Psoas muscle (tissue), 8 donors: ENCODE data around the gene FTH1. TPM values are rescaled to one million over a fixed set of nuclear protein-coding genes. Genes with fewer than 3 reads are reported as not detected.
A peak's percentile ranks its signal among the peaks of the same experiment; 100 is the strongest.

Source experiments
- ATAC-seq, 4 donors: fragments of 200-7000 bp; cut with Tn5 transposase; one replicate each; pipeline ENCODE4 v1.9.1; 2020; ENCODE audit warnings: moderate library complexity in 3 of 4, mild to moderate bottlenecking in 2 of 4
- DNase-seq, 2 donors: peaks; one replicate each; pipeline ENCODE4 v3.0.0-alpha.2; 2020
- H3K27ac ChIP-seq: fragments of 200-600 bp; one replicate; pipeline ENCODE4 v1.8.0; 2022
- H3K27me3 ChIP-seq, 3 donors: fragments of 200-600 bp in 1 of 3; one replicate each; pipeline versions ENCODE4 v1.6.1 to v1.8.0; 2013 to 2022; ENCODE audit warnings: low read length in 2 of 3, mild to moderate bottlenecking in 2 of 3, moderate library complexity in 1 of 3; ENCODE audit not compliant: insufficient read depth in 3 of 3
- H3K36me3 ChIP-seq, 2 donors: fragments of 200-600 bp in 1 of 2; one replicate each; pipeline versions ENCODE4 v1.6.1 to v1.8.0; 2013 to 2022; ENCODE audit warnings: low read depth in 1 of 2, mild to moderate bottlenecking in 1 of 2, moderate library complexity in 1 of 2; ENCODE audit not compliant: insufficient read depth in 1 of 2
- H3K4me1 ChIP-seq: fragments of 200-600 bp; one replicate; pipeline ENCODE4 v1.8.0; 2022
- H3K4me3 ChIP-seq: fragments of 200-600 bp; one replicate; pipeline ENCODE4 v1.8.0; 2022; ENCODE audit warnings: mild to moderate bottlenecking
- H3K9me3 ChIP-seq: fragments of 200-600 bp; one replicate; pipeline ENCODE4 v1.8.0; 2022
- CTCF ChIP-seq: fragments of 200-600 bp; IDR thresholded peaks from one replicate; pipeline ENCODE4 v1.8.0; 2022; ENCODE audit warnings: antibody characterized with exemption
- WGBS, 3 donors: extraction: QIAGEN DNeasy Blood & Tissue Kit; methylation state at CpG; one replicate each; pipeline versions ENCODE4 v1.1.6 to v1.1.7; 2013; 5-methylcytosine and 5-hydroxymethylcytosine counted together
- intact Hi-C, 2 donors: fragments of 100-400 bp; cut with DNase I; formaldehyde crosslinking; loops; one replicate each; pipeline versions ENCODE4 v1.11.0 to v1.14.2; 2022
- polyA plus RNA-seq, 3 donors: library from polyadenylated mRNA; stranded (reverse); fragments of 200-250 nt; gene quantifications; one replicate each; pipeline ENCODE4 v1.2.3, GENCODE V29; 2013
- total RNA-seq, 4 donors: library from RNA; stranded (reverse); fragmentation: NEBNext Ultra II Directional in 2 of 4; extraction: Animal tissue kit (Norgen Biotek cat#: 25700) in 2 of 4; gene quantifications; one replicate each; pipeline versions ENCODE4 v1.2.1 to v1.2.4, GENCODE V29; 2021 to 2023
- donor health status: healthy with polysubstance abuse.
- donor health status: DM: no; HTN: no; CAD: no; lungs with moderate emphysema.
- donor health status: Bipolar disorder and iron deficiency.
- donor health status: healthy.
- donor health status: DM: yes; HTN: yes; CAD: no.
- donor health status: DM: no; HTN: no; CAD: no.
- donor health status: DM: no; HTN: no; CAD: no.
- donor health status: DM: yes; HTN: yes; CAD: no.

FTH1 gene
- total and polyA plus RNA-seq, 7 donors, result 2,269 to 16,176 (median 3,132) TPM

- 96 to 98% (median 96%) methylated on average over 1 of the region's 1 CpG for WGBS, 3 donors
- ATAC-seq, result no peak
- intact Hi-C loops, result no loop called here
Measured at GRCh38 chr11:61927501-61927900, 39.9 kb downstream of the FTH1 start.

GRCh38 chr11:61926235-61926634 lies 41.2 kb downstream of the FTH1 start:
- WGBS, 3 donors, result 89 to 92% (median 90%) methylated on average over 3 of the region's 3 CpGs
- TF ChIP-seq CTCF, result no peak
- intact Hi-C loops, result no loop called here
- ATAC-seq (no peak), DNase-seq (no peak)
- peaks cover 7% of the 10 kb centered on the region for H3K4me1 ChIP-seq
- no peak overlapping the region for H3K27ac ChIP-seq
- H3K27me3 ChIP-seq, result no peaks in the 10 kb centered on the region
- no peaks in the 10 kb centered on the region for H3K36me3 ChIP-seq
- no peak overlapping the region for H3K4me3 ChIP-seq
- no peaks in the 10 kb centered on the region for H3K9me3 ChIP-seq

More at GRCh38 chr11:61927501-61927900, 39.9 kb downstream of the FTH1 start:
- TF ChIP-seq CTCF, result no peak
- H3K4me3 ChIP-seq, result no peak overlapping the region
- H3K4me1 ChIP-seq, result peaks cover 7% of the 10 kb centered on the region
- no peak for DNase-seq
- H3K36me3 ChIP-seq, result no peaks in the 10 kb centered on the region
- H3K27me3 ChIP-seq, result no peaks in the 10 kb centered on the region
- no peaks in the 10 kb centered on the region for H3K9me3 ChIP-seq
- H3K27ac ChIP-seq, result no peak overlapping the region

- H3K9me3 ChIP-seq, result no peaks in the 10 kb centered on the region
- no peaks in the 10 kb centered on the region for H3K27me3 ChIP-seq
- no peak overlapping the region for H3K4me3 ChIP-seq
- no peak for DNase-seq
- no peak for ATAC-seq
- intact Hi-C loops, result no loop called here
- 84 to 94% (median 91%) methylated on average over 2 of the region's 2 CpGs for WGBS, 3 donors
- TF ChIP-seq CTCF, result no peak
- H3K27ac ChIP-seq, result no peak overlapping the region
- no peaks in the 10 kb centered on the region for H3K36me3 ChIP-seq
- H3K4me1 ChIP-seq, result peaks cover 7% of the 10 kb centered on the region
Measured at GRCh38 chr11:61925736-61926135, 41.7 kb downstream of the FTH1 start.

- intact Hi-C loops, result no loop called here
- H3K27ac ChIP-seq, result peak overlapping the region; percentile 75
- no peak for DNase-seq
- ATAC-seq, result peak in 1 of 4 donors; percentile 22
- H3K36me3 ChIP-seq, result no peaks in the 10 kb centered on the region
- WGBS, 3 donors, result 50 to 52% (median 51%) methylated on average over 6 of the region's 6 CpGs
- no peak overlapping the region for H3K4me3 ChIP-seq
- peaks cover 0 to 11% (median 3%) of the 10 kb centered on the region in 3 donors for H3K27me3 ChIP-seq
- H3K4me1 ChIP-seq, result peaks cover 7% of the 10 kb centered on the region
- TF ChIP-seq CTCF, result no peak
- no peaks in the 10 kb centered on the region for H3K9me3 ChIP-seq
Measured at GRCh38 chr11:61924064-61924455, 43.4 kb downstream of the FTH1 start.
